Right atrium auricular region (tissue), 2 donors: ENCODE measurements around the gene GALNS. TPM values are rescaled to one million over a fixed set of nuclear protein-coding genes. Genes with fewer than 3 reads are reported as not detected.
"Not testable (repeated sequence)": the region's sequence is repeated elsewhere in the genome, so short reads cannot be mapped to it uniquely, and the experiment has no call there.

ENCODE experiments used
- DNase-seq: peaks from one replicate; pipeline ENCODE4 v3.0.0-alpha.2; 2019; ENCODE audit warnings: low spot score
- H3K27ac ChIP-seq, 2 donors: fragments of 200-600 bp; sonication (generic); 1 replicate in 1 of 2; 2 replicates in 1 of 2; pipeline ENCODE4 v1.5.1; 2016 to 2019
- H3K27me3 ChIP-seq, 2 donors: fragments of 200-600 bp; sonication (generic); one replicate each; pipeline versions ENCODE4 v1.5.1 to v1.6.0; 2017 to 2019
- H3K36me3 ChIP-seq: fragments of 200-600 bp; sonication (generic); one replicate; pipeline ENCODE4 v1.5.1; 2016
- H3K4me1 ChIP-seq, 2 donors: fragments of 200-600 bp; sonication (generic); one replicate each; pipeline versions ENCODE4 v1.5.1 to v1.6.0; 2017 to 2019
- H3K4me3 ChIP-seq, 2 donors: fragments of 200-600 bp; sonication (generic); 1 replicate in 1 of 2; 2 replicates in 1 of 2; pipeline ENCODE4 v1.5.1; 2017 to 2019; ENCODE audit warnings: mild to moderate bottlenecking in 1 of 2, moderate library complexity in 1 of 2
- H3K9me3 ChIP-seq, 2 donors: fragments of 200-600 bp; sonication (generic); one replicate each; pipeline ENCODE4 v1.5.1; 2019
- total RNA-seq, 2 donors: library from RNA; depleted of rRNA; stranded (reverse); fragments of >200 nt; gene quantifications; one replicate each; pipeline ENCODE4 v1.1.0, GENCODE V29; 2016
- TF ChIP-seq, protein P1 (sequence below), 2 donors: fragments of 200-600 bp; sonication (generic); IDR thresholded peaks; one replicate each; pipeline ENCODE4 v1.5.1; 2019; ENCODE audit warnings: antibody characterized with exemption in 2 of 2

Gene GALNS
- total RNA-seq, 2 donors from 2014 or later = 12.6 to 18.8 TPM

DNA sequence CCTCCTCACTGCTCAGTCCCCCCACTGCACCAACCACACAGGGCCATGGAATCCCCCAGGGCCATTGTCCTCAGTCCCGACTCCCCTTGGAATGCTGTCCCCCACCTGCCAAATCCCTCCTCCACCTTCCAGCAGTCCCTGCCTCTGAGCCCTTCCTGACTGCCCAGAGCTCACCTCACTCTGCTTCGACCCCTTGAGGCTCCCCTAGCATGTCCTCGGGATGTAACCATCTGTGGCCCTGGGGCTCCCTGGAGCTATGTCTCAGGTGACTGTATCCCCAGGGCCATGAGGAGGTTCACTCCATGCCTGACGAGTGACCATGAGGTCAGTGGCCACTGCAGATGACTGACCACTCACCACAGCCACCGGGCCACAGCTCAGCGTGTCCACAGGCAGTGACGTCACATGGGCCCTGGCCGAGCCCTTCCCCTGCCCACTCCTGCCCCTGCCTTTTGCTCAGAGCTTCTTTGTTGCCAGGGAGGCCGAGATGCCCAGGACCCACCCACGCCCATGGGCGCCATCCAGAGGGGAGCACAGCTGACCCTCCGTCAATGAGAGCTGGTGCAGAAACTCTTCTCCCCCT lies 64.0 kb downstream of the GALNS start:
- peaks cover 0 to 10% of the 10 kb centered on the region in 2 donors for H3K4me1 ChIP-seq
- H3K36me3 ChIP-seq = no peaks in the 10 kb centered on the region
- TF ChIP-seq, protein P1, sequence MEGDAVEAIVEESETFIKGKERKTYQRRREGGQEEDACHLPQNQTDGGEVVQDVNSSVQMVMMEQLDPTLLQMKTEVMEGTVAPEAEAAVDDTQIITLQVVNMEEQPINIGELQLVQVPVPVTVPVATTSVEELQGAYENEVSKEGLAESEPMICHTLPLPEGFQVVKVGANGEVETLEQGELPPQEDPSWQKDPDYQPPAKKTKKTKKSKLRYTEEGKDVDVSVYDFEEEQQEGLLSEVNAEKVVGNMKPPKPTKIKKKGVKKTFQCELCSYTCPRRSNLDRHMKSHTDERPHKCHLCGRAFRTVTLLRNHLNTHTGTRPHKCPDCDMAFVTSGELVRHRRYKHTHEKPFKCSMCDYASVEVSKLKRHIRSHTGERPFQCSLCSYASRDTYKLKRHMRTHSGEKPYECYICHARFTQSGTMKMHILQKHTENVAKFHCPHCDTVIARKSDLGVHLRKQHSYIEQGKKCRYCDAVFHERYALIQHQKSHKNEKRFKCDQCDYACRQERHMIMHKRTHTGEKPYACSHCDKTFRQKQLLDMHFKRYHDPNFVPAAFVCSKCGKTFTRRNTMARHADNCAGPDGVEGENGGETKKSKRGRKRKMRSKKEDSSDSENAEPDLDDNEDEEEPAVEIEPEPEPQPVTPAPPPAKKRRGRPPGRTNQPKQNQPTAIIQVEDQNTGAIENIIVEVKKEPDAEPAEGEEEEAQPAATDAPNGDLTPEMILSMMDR (IDR thresholded peaks at IDR 0.05) = no peak
- H3K27me3 ChIP-seq = no peaks in the 10 kb centered on the region
- no peak overlapping the region for H3K27ac ChIP-seq
- DNase-seq = no peak
- H3K4me3 ChIP-seq = no peak overlapping the region
- no peaks in the 10 kb centered on the region for H3K9me3 ChIP-seq

DNA sequence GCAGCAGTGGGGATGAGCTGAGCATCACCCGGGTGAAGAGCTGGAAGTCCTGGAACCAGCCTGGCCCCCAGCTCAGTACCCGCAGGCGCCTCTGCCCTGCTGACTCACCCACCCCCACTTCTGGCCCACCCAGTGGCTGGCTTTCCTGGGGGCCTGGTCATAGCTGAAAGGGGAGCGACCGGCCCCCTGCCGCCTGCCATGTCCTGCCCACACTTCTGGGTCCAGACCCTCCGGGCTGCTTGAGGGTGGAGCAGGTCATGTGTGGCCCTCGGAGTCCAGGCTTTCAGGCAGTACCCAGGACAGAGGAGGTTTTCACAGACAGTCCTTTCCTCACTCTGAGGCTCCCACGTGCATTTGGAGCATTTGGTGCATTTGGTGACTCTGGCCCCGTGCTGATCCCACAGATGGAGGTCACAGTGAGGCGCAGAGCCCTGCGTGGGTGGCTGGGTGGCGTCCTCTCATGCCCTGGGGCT lies 64.6 kb downstream of the GALNS start:
- Histone ChIP-seq H3K4me1 (peaks cover 0 to 10% of the 10 kb centered on the region in 2 donors), H3K36me3 (no peaks in the 10 kb centered on the region), H3K4me3 (no peak overlapping the region), H3K27me3 (no peaks in the 10 kb centered on the region), H3K27ac (no peak overlapping the region), H3K9me3 (no peaks in the 10 kb centered on the region)
- TF ChIP-seq, protein P1 (IDR thresholded peaks at IDR 0.05) = no peak
- no peak for DNase-seq

DNA sequence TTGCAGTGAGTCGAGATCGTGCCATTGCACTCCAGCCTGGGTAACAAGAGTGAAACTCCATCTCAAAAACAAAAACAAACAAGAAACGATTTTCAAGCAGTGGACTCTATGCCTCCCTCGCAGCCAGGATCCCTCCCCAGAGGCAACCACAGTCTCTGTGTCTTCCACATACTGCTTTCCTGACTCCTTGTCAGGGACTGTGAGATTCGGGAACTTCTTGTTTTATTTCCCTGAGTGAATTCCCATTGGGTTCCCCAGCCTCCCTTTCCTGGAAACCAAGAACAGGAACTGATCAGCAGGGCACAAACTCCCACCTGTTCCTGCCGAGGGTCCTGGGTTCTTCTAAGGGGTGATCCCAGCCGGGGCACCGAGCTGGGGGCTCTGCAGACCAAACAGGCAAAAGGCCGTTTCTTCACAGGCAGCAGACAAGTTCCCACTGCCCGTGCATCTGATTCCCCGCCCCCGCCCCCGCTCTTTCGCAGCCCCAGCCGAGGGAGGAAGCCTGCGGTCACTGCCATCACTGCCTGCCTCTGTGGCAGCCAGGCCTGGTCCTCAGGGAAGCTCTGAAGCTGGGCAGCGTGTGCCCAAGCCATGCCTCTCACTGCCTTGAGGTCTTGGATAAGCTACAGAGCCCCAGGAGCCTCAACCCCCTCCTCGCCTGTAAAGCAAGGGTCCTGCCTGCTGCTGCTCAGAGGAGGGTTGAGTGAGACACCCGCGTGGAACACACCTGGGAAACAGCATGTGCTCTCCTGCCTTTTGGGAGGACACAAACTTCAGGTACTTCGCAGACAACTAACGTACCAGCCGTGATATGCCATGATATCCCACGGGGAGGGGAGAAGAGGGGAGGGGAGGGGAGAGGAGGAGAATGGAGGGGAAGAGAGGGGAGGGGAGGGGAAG lies 66.2 kb downstream of the GALNS start:
- Histone ChIP-seq H3K9me3 (no peaks in the 10 kb centered on the region), H3K4me3 (peak overlapping the region in 1 of 2 donors; percentile 15), H3K36me3 (no peaks in the 10 kb centered on the region), H3K27ac (no peak overlapping the region), H3K27me3 (no peaks in the 10 kb centered on the region), H3K4me1 (peaks cover 0 to 12% of the 10 kb centered on the region in 2 donors)
- TF ChIP-seq, protein P1 (IDR thresholded peaks at IDR 0.05) = no peak
- no peak for DNase-seq

DNA sequence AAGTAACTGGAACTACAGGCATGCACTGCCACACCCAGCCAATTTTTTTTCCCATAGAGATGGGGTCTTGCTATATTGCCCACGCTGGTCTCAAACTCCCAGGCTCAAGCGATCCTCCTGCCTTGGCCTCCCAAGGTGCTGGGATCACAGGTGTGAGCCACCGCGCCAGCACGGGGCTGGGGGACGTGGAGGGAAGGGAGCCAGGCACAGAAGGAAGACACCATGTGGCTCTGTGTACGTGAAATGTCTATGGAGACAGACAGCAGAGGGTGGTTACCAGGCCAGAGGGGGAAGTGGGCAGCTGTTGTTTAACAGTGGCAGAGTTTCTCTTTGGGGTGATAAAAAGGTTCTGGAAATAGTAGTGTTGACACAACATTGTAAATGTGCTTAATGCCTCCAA lies 67.2 kb downstream of the GALNS start:
- TF ChIP-seq, protein P1 (IDR thresholded peaks at IDR 0.05) = no peak
- DNase-seq = no peak
- no peak overlapping the region for H3K27ac ChIP-seq
- H3K9me3 ChIP-seq = no peaks in the 10 kb centered on the region
- peaks cover 0 to 13% of the 10 kb centered on the region in 2 donors for H3K4me1 ChIP-seq
- H3K27me3 ChIP-seq = no peaks in the 10 kb centered on the region
- no peak overlapping the region for H3K4me3 ChIP-seq
- no peaks in the 10 kb centered on the region for H3K36me3 ChIP-seq

DNA sequence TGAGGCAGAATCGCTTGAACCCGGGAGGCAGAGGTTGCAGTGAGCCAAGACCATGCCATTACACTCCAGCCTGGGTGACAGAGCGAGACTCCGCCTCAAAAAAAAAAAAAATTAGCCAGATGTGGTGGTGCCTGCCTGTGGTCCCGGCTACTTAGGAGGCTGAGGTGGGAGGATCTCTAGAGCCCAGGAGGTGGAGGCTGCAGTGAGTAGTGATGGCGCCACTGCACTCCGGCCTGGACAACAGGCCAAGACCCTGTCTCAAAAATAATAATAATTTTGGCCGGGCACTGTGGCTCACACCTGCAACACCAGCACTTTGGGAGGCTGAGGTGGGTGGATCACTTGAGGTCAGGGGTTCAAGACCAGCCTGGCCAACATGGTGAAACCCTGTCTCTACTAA lies 68.0 kb downstream of the GALNS start:
- not testable (repeated sequence) for H3K27me3 ChIP-seq, H3K4me3 ChIP-seq, H3K9me3 ChIP-seq, H3K27ac ChIP-seq, H3K36me3 ChIP-seq, DNase-seq
- H3K4me1 ChIP-seq = peaks cover 0 to 16% of the 10 kb centered on the region in 2 donors

DNA sequence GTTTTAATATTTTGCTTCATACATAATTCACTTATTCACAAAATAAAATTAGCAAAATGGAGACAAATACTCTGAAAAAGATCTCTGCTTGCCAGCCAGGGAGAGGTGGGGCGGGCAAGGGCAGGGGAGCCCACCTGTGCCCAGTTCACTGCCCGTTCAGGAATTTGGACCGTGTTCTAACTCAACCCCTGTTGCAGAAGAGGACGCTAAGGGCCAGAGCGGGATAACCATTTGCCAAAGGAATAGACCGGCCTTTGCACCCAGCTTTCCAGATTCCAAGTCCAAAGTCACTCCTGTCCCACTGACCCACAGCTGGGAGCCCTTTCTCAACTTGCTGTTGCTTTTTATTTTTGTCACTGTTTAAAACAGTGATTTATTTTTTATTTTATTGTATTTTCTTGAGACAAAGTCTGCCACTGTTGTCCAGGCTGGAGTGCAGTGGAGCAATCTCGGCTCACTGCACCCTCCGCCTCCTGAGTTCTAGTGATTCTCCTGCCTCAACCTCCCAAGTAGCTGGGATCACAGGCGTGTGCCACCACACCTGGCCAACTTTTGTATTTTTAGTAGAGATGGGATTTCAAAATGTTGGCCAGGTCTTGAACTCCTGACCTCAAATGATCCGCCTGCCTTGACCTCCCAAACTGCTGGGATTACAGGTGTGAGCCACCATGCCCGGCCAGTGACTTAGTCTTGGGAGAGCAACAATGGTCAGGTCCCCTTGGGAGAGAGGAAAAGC lies 69.0 kb downstream of the GALNS start:
- TF ChIP-seq, protein P1 (IDR thresholded peaks at IDR 0.05) = no peak
- Histone ChIP-seq H3K36me3 (no peaks in the 10 kb centered on the region), H3K27ac (no peak overlapping the region), H3K4me1 (peaks cover 0 to 26% of the 10 kb centered on the region in 2 donors), H3K27me3 (no peaks in the 10 kb centered on the region), H3K9me3 (no peaks in the 10 kb centered on the region), H3K4me3 (no peak overlapping the region)
- DNase-seq = no peak
